ENCODE results near the gene PIM3. TPM values are rescaled to one million over a fixed set of nuclear protein-coding genes. Genes with fewer than 3 reads are reported as not detected.

PIM3 gene
- total RNA-seq, 4 donors from 2014 or later = 103 to 202 (median 143) TPM

GRCh38 chr22:49999946-50000586 lies 39.5 kb downstream of the PIM3 start:
- peak overlapping the region; percentile 27 for H3K4me3 ChIP-seq
- 44% methylated on average over 26 of the region's 41 CpGs for WGBS
- H3K4me1 ChIP-seq = peaks cover 5% of the 10 kb centered on the region
- H3K9me3 ChIP-seq = no peaks in the 10 kb centered on the region
- no peak for DNase-seq (ENCODE audit: low spot score in 2 of 2)
- TF ChIP-seq EP300 (IDR thresholded peaks at IDR 0.05) (no peak), POLR2AphosphoS5 (IDR thresholded peaks at IDR 0.05) (no peak), POLR2A (IDR thresholded peaks at IDR 0.05) (no peak), CTCF (IDR thresholded peaks at IDR 0.05) (no peak)
- no peak overlapping the region for H3K27ac ChIP-seq
- no peaks in the 10 kb centered on the region for H3K36me3 ChIP-seq
- H3K27me3 ChIP-seq = peaks cover 26% of the 10 kb centered on the region

GRCh38 chr22:50000587-50001387 lies 40.2 kb downstream of the PIM3 start:
- peaks cover 5% of the 10 kb centered on the region for H3K4me1 ChIP-seq
- 86% methylated on average over 13 of the region's 32 CpGs for WGBS
- H3K4me3 ChIP-seq = no peak overlapping the region
- TF ChIP-seq POLR2AphosphoS5 (IDR thresholded peaks at IDR 0.05) (no peak), EP300 (IDR thresholded peaks at IDR 0.05) (no peak), POLR2A (IDR thresholded peaks at IDR 0.05) (no peak), CTCF (IDR thresholded peaks at IDR 0.05) (no peak)
- no peak overlapping the region for H3K27ac ChIP-seq
- no peaks in the 10 kb centered on the region for H3K9me3 ChIP-seq
- DNase-seq (ENCODE audit: low spot score in 2 of 2) = no peak
- peaks cover 26% of the 10 kb centered on the region for H3K27me3 ChIP-seq
- H3K36me3 ChIP-seq = no peaks in the 10 kb centered on the region

GRCh38 chr22:50001388-50002231 lies 41.0 kb downstream of the PIM3 start:
- Histone ChIP-seq H3K9me3 (no peaks in the 10 kb centered on the region), H3K27ac (no peak overlapping the region), H3K27me3 (peaks cover 26% of the 10 kb centered on the region), H3K4me1 (peaks cover 5% of the 10 kb centered on the region), H3K4me3 (no peak overlapping the region), H3K36me3 (no peaks in the 10 kb centered on the region)
- TF ChIP-seq EP300 (IDR thresholded peaks at IDR 0.05) = no peak
- TF ChIP-seq POLR2AphosphoS5 (IDR thresholded peaks at IDR 0.05) = no peak
- TF ChIP-seq POLR2A (IDR thresholded peaks at IDR 0.05) = no peak
- no peak for TF ChIP-seq CTCF (IDR thresholded peaks at IDR 0.05)
- 75% methylated on average over 12 of the region's 16 CpGs for WGBS
- no peak for DNase-seq (ENCODE audit: low spot score in 2 of 2)

GRCh38 chr22:50002791-50003190 lies 42.2 kb downstream of the PIM3 start:
- no peak for DNase-seq (ENCODE audit: low spot score in 2 of 2)
- H3K9me3 ChIP-seq = no peaks in the 10 kb centered on the region
- no peak overlapping the region for H3K27ac ChIP-seq
- WGBS = 76% methylated on average over 7 of the region's 7 CpGs
- no peak overlapping the region for H3K4me3 ChIP-seq
- H3K36me3 ChIP-seq = no peaks in the 10 kb centered on the region
- H3K27me3 ChIP-seq = peaks cover 26% of the 10 kb centered on the region
- H3K4me1 ChIP-seq = peaks cover 5% of the 10 kb centered on the region
- TF ChIP-seq POLR2A (IDR thresholded peaks at IDR 0.05) = no peak
- no peak for TF ChIP-seq CTCF (IDR thresholded peaks at IDR 0.05)
- TF ChIP-seq EP300 (IDR thresholded peaks at IDR 0.05) = no peak
- TF ChIP-seq POLR2AphosphoS5 (IDR thresholded peaks at IDR 0.05) = no peak

Data from suprapubic skin (tissue), 4 donors.